Measurements from ENCODE around the gene CSMD2. TPM values are rescaled to one million over a fixed set of nuclear protein-coding genes. Genes with fewer than 3 reads are reported as not detected.

The CSMD2 gene
- total RNA-seq, 1 experiment from 2014 or later, result 0.22 TPM

DNA sequence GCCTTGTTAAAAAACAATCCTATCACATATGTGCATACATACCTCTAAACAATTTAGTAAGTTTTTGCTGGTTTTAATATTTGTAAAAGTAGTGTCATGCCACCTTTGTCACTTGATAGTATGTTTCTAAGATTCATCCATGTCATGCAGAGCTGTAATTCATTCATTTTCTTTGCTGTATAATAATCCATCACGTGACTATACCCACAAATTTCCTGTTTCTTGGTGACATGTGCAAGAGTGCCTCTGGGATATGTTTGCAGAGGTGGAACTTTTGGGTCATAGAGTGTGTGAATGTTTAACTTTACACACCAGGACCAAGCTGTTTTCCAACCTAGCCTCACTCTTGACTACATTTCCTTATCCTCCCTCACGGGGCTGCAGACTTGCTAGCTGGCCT is 629.7 kb downstream of the CSMD2 start:
- Histone ChIP-seq H4K20me1 (ENCODE audit: insufficient read depth) (no peaks in the 10 kb centered on the region), H3K4me3 (replicated peaks in 1 of 2; ENCODE audit: low read depth in 1 of 2, low read length in 2 of 2) (no peak overlapping the region), H3K4me1 (ENCODE audit: control insufficient read depth in 1 of 2, insufficient read depth in 2 of 2, low read length in 2 of 2) (no peaks in the 10 kb centered on the region), H3K9me2 (ENCODE audit: insufficient read depth) (no peaks in the 10 kb centered on the region), H3K9ac (ENCODE audit: low read length) (no peak overlapping the region), H3K36me3 (ENCODE audit: control insufficient read depth in 1 of 2, insufficient read depth in 2 of 2, low read length in 2 of 2) (no peaks in the 10 kb centered on the region), H3K27ac (ENCODE audit: low read depth, low read length) (no peak overlapping the region), H3K79me2 (ENCODE audit: insufficient read depth, low read length) (no peaks in the 10 kb centered on the region), H3K9me3 (ENCODE audit: control insufficient read depth in 1 of 2, insufficient read depth in 1 of 2, low read depth in 1 of 2, low read length in 2 of 2) (no peaks in the 10 kb centered on the region), H2AFZ (ENCODE audit: low read depth, low read length, poor library complexity, severe bottlenecking) (no peak overlapping the region), H3K27me3 (ENCODE audit: insufficient read depth, low read length) (peaks cover 10% of the 10 kb centered on the region), H3K4me2 (ENCODE audit: low read length) (no peak overlapping the region)
- ChIA-PET RAD21 (ENCODE audit: low non-redundant PET in 1 of 2, low total read pairs in 2 of 2, uncharacterized antibody in 2 of 2, unreplicated experiment in 2 of 2) (no interaction called here), CTCF (no interaction called here), POLR2A (no interaction called here)
- no peak for DNase-seq (ENCODE audit: low read depth, low spot score)
- ATAC-seq, result no peak
- intact Hi-C loops (cut with micrococcal nuclease), result no loop called here
- no peak for TF ChIP-seq ZNF274 (IDR thresholded peaks at IDR 0.05; ENCODE audit: low read depth, low read length)
- BruUV-seq (replicated peaks), result no TSS peak

- Histone ChIP-seq H3K79me2 (ENCODE audit: insufficient read depth, low read length) (no peaks in the 10 kb centered on the region), H3K4me2 (ENCODE audit: low read length) (no peak overlapping the region), H3K9me3 (ENCODE audit: control insufficient read depth in 1 of 2, insufficient read depth in 1 of 2, low read depth in 1 of 2, low read length in 2 of 2) (no peaks in the 10 kb centered on the region), H3K27me3 (ENCODE audit: insufficient read depth, low read length) (peaks cover 10% of the 10 kb centered on the region), H2AFZ (ENCODE audit: low read depth, low read length, poor library complexity, severe bottlenecking) (no peak overlapping the region), H3K4me1 (ENCODE audit: control insufficient read depth in 1 of 2, insufficient read depth in 2 of 2, low read length in 2 of 2) (no peaks in the 10 kb centered on the region), H3K27ac (ENCODE audit: low read depth, low read length) (no peak overlapping the region), H4K20me1 (ENCODE audit: insufficient read depth) (no peaks in the 10 kb centered on the region), H3K36me3 (ENCODE audit: control insufficient read depth in 1 of 2, insufficient read depth in 2 of 2, low read length in 2 of 2) (no peaks in the 10 kb centered on the region), H3K9me2 (ENCODE audit: insufficient read depth) (no peaks in the 10 kb centered on the region), H3K4me3 (replicated peaks in 1 of 2; ENCODE audit: low read depth in 1 of 2, low read length in 2 of 2) (no peak overlapping the region), H3K9ac (ENCODE audit: low read length) (no peak overlapping the region)
- BruUV-seq (replicated peaks), result no TSS peak
- no peak for TF ChIP-seq SRF (IDR thresholded peaks at IDR 0.05; ENCODE audit: low read depth)
- no peak for TF ChIP-seq ELF1 (IDR thresholded peaks at IDR 0.05; ENCODE audit: borderline replicate concordance, low read depth)
- TF ChIP-seq POLR2A (IDR thresholded peaks at IDR 0.05; ENCODE audit: borderline replicate concordance, extremely low read depth, insufficient read depth, insufficient read length), result no peak
- TF ChIP-seq, protein P1, sequence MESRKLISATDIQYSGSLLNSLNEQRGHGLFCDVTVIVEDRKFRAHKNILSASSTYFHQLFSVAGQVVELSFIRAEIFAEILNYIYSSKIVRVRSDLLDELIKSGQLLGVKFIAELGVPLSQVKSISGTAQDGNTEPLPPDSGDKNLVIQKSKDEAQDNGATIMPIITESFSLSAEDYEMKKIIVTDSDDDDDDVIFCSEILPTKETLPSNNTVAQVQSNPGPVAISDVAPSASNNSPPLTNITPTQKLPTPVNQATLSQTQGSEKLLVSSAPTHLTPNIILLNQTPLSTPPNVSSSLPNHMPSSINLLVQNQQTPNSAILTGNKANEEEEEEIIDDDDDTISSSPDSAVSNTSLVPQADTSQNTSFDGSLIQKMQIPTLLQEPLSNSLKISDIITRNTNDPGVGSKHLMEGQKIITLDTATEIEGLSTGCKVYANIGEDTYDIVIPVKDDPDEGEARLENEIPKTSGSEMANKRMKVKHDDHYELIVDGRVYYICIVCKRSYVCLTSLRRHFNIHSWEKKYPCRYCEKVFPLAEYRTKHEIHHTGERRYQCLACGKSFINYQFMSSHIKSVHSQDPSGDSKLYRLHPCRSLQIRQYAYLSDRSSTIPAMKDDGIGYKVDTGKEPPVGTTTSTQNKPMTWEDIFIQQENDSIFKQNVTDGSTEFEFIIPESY (IDR thresholded peaks at IDR 0.05; ENCODE audit: extremely low read depth, insufficient replicate concordance, low read length), result no peak
- no peak for TF ChIP-seq POLR2AphosphoS5 (IDR thresholded peaks at IDR 0.05; ENCODE audit: low read depth, low read length)
- no peak for TF ChIP-seq ZFX (IDR thresholded peaks at IDR 0.05)
- TF ChIP-seq YY1 (IDR thresholded peaks at IDR 0.05; ENCODE audit: extremely low read depth, insufficient replicate concordance, low read depth, low read length), result no peak
- no peak for TF ChIP-seq FOSL1 (IDR thresholded peaks at IDR 0.05; ENCODE audit: low read depth)
- TF ChIP-seq RAD21 (IDR thresholded peaks at IDR 0.05; ENCODE audit: low read depth), result no peak
- no peak for TF ChIP-seq EGR1 (IDR thresholded peaks at IDR 0.05; ENCODE audit: low read depth)
- no peak for TF ChIP-seq EZH2phosphoT487 (IDR thresholded peaks at IDR 0.05; ENCODE audit: borderline replicate concordance)
- TF ChIP-seq CEBPB (IDR thresholded peaks at IDR 0.05; ENCODE audit: low read depth), result no peak
- TF ChIP-seq, protein P2, sequence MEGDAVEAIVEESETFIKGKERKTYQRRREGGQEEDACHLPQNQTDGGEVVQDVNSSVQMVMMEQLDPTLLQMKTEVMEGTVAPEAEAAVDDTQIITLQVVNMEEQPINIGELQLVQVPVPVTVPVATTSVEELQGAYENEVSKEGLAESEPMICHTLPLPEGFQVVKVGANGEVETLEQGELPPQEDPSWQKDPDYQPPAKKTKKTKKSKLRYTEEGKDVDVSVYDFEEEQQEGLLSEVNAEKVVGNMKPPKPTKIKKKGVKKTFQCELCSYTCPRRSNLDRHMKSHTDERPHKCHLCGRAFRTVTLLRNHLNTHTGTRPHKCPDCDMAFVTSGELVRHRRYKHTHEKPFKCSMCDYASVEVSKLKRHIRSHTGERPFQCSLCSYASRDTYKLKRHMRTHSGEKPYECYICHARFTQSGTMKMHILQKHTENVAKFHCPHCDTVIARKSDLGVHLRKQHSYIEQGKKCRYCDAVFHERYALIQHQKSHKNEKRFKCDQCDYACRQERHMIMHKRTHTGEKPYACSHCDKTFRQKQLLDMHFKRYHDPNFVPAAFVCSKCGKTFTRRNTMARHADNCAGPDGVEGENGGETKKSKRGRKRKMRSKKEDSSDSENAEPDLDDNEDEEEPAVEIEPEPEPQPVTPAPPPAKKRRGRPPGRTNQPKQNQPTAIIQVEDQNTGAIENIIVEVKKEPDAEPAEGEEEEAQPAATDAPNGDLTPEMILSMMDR (IDR thresholded peaks at IDR 0.05 in 2 of 3, conservative IDR thresholded peaks at IDR 0.05 in 1 of 3; ENCODE audit: borderline replicate concordance in 1 of 3, insufficient read depth in 1 of 3, low read depth in 2 of 3, low read length in 2 of 3), result no peak
- no peak for TF ChIP-seq EZH2 (IDR thresholded peaks at IDR 0.05)
- no peak for TF ChIP-seq MAX (IDR thresholded peaks at IDR 0.05)
- TF ChIP-seq ZNF274 (IDR thresholded peaks at IDR 0.05; ENCODE audit: low read depth, low read length), result no peak
- no peak for TF ChIP-seq SIN3A (IDR thresholded peaks at IDR 0.05; ENCODE audit: low read depth)
- no peak for TF ChIP-seq TCF7L2 (IDR thresholded peaks at IDR 0.05; ENCODE audit: borderline replicate concordance, extremely low read depth, insufficient read depth, insufficient read length)
- TF ChIP-seq SP1 (IDR thresholded peaks at IDR 0.05; ENCODE audit: low read depth), result no peak
- intact Hi-C loops (cut with micrococcal nuclease), result no loop called here
- ATAC-seq (no peak), DNase-seq (ENCODE audit: low read depth, low spot score) (no peak)
- RAD21 ChIA-PET (ENCODE audit: low non-redundant PET in 1 of 2, low total read pairs in 2 of 2, uncharacterized antibody in 2 of 2, unreplicated experiment in 2 of 2), result no interaction called here
- CTCF ChIA-PET, result no interaction called here
- POLR2A ChIA-PET, result no interaction called here
Observed at GRCh38 chr1:33532936-33533335, 632.1 kb downstream of the CSMD2 start.
